HepG2 (cell line): ENCODE measurements around the gene DPEP3. TPM values are rescaled to one million over a fixed set of nuclear protein-coding genes. Genes with fewer than 3 reads are reported as not detected.

Experiments
- ARHGAP35 ChIP-seq: sonication (generic); formaldehyde crosslinking; IDR thresholded peaks from 2 replicates; pipeline ENCODE4 v1.9.0; 2022; ENCODE audit warnings: mild to moderate bottlenecking, inconsistent platforms, moderate library complexity, missing genetic modification reagents, borderline replicate concordance
- CHCHD3 ChIP-seq: sonication (generic); formaldehyde crosslinking; IDR thresholded peaks from 2 replicates; pipeline ENCODE4 v1.8.0; 2022; ENCODE audit warnings: mild to moderate bottlenecking, missing genetic modification reagents, moderate library complexity
- ELF1 ChIP-seq: sonication (generic); formaldehyde crosslinking; IDR thresholded peaks from 2 replicates; pipeline ENCODE4 v1.4.0; 2020; ENCODE audit warnings: missing genetic modification reagents
- FOXK1 ChIP-seq: sonication (generic); formaldehyde crosslinking; IDR thresholded peaks from 2 replicates; pipeline ENCODE4 v1.4.0; 2020; ENCODE audit warnings: low read depth, missing genetic modification reagents, borderline replicate concordance
- KDM1A ChIP-seq: IDR thresholded peaks from 2 replicates; pipeline ENCODE4 v1.6.1; 2016; ENCODE audit warnings: missing compliant biosample characterization
- KIAA2018 ChIP-seq: sonication (generic); formaldehyde crosslinking; IDR thresholded peaks from 2 replicates; pipeline ENCODE4 v1.5.0; 2020; ENCODE audit warnings: mild to moderate bottlenecking, missing genetic modification reagents, borderline replicate concordance
- KLF11 ChIP-seq: IDR thresholded peaks from 2 replicates; pipeline ENCODE4 v1.6.1; 2016; ENCODE audit warnings: missing compliant biosample characterization
- MEF2D ChIP-seq: sonication (generic); formaldehyde crosslinking; IDR thresholded peaks from 2 replicates; pipeline ENCODE4 v1.5.1; 2020; ENCODE audit warnings: mild to moderate bottlenecking, missing genetic modification reagents
- MTF1 ChIP-seq: sonication (generic); formaldehyde crosslinking; IDR thresholded peaks from 2 replicates; pipeline ENCODE4 v1.5.0; 2020; ENCODE audit warnings: missing genetic modification reagents
- RBM39 ChIP-seq: fragments of 200-400 bp; formaldehyde crosslinking; IDR thresholded peaks from one replicate; pipeline ENCODE4 v1.6.1; 2018; ENCODE audit warnings: antibody characterized with exemption, mild to moderate bottlenecking, low read depth, low read length; ENCODE audit not compliant: poor library complexity, severe bottlenecking
- RFX1 ChIP-seq: fragments of 450-650 bp; IDR thresholded peaks from 2 replicates; pipeline ENCODE4 v1.6.1; 2017
- XRCC5 ChIP-seq: fragments of 200-400 bp; formaldehyde crosslinking; optimal IDR thresholded peaks from 2 replicates; pipeline ENCODE3; 2017; ENCODE audit warnings: mild to moderate bottlenecking, low read length
- ZBTB14 ChIP-seq: sonication (generic); formaldehyde crosslinking; IDR thresholded peaks from 2 replicates; pipeline ENCODE4 v1.4.0; 2020; ENCODE audit warnings: missing genetic modification reagents
- ZBTB2 ChIP-seq: sonication (generic); formaldehyde crosslinking; IDR thresholded peaks from 2 replicates; pipeline ENCODE4 v1.8.0; 2022; ENCODE audit warnings: low read depth, missing genetic modification reagents
- ZNF275 ChIP-seq: sonication (generic); formaldehyde crosslinking; IDR thresholded peaks from 2 replicates; pipeline ENCODE4 v1.8.0; 2022; ENCODE audit warnings: missing genetic modification reagents, mild to moderate bottlenecking, inconsistent platforms, borderline replicate concordance
- ZNF672 ChIP-seq: sonication (generic); formaldehyde crosslinking; IDR thresholded peaks from 2 replicates; pipeline ENCODE4 v1.8.1; 2022; ENCODE audit warnings: missing genetic modification reagents
- ZNF782 ChIP-seq: sonication (generic); formaldehyde crosslinking; IDR thresholded peaks from 2 replicates; pipeline ENCODE4 v1.4.0; 2020; ENCODE audit warnings: missing genetic modification reagents, mild to moderate bottlenecking, borderline replicate concordance
- polyA plus RNA-seq, 8 experiments: library from polyadenylated mRNA; depleted of rRNA in 3 of 8; stranded (reverse) in 7 of 8; unstranded in 1 of 8; fragments of >200 nt; fragmentation: Illumina TruSeq in 4 of 8; extraction: Trizol in 4 of 8; gene quantifications; 2 replicates each; pipeline versions ENCODE4 v1.2.1 to v1.2.3, GENCODE V29; 2011 to 2016; ENCODE audit warnings: low read depth in 4 of 8, missing spikeins in 1 of 8, mixed read lengths in 1 of 8; ENCODE audit not compliant: insufficient read depth in 1 of 8
- total RNA-seq, 5 experiments: library from RNA; depleted of rRNA; stranded (reverse); fragments of >200 nt; fragmentation: Illumina TruSeq; extraction: Trizol; gene quantifications; 2 replicates each; pipeline ENCODE4 v1.2.3, GENCODE V29; 2016; ENCODE audit warnings: low read depth in 1 of 5

The DPEP3 gene
- total and polyA plus RNA-seq, 2 of the 13 experiments (the other 11 are each of a cell fraction or from before 2014, with no cell fraction given), result not detected

- TF ChIP-seq KIAA2018 (CRISPR knock-in tag) (no peak), ELF1 (CRISPR knock-in tag) (no peak), ZNF782 (CRISPR knock-in tag) (no peak), MTF1 (CRISPR knock-in tag) (no peak), KLF11 (CRISPR knock-in tag) (no peak), ZBTB2 (CRISPR knock-in tag) (no peak), KDM1A (no peak), ARHGAP35 (CRISPR knock-in tag) (no peak), ZNF275 (CRISPR knock-in tag) (no peak), FOXK1 (CRISPR knock-in tag) (no peak), ZBTB14 (CRISPR knock-in tag) (no peak), RFX1 (no peak), ZNF672 (CRISPR knock-in tag) (no peak), XRCC5 (no peak), RBM39 (no peak), CHCHD3 (0 out of 2 replicates have a peak, but pooled peaks have one; percentile 62), MEF2D (CRISPR knock-in tag) (no peak; the same call in 1 of the 2 replicates)
Observed at GRCh38 chr16:67939507-67940445, 40.5 kb downstream of the DPEP3 start (continued).
